ENCODE data around the gene SLC39A5.

GRCh38 chr12:56205445-56205844 lies 24.4 kb upstream of the SLC39A5 start:
- TF ChIP-seq CTCF (IDR thresholded peaks at IDR 0.05), result no peak
- TF ChIP-seq POLR2AphosphoS5 (IDR thresholded peaks at IDR 0.05; ENCODE audit: insufficient read depth in 1 of 2, low read depth in 1 of 2), result no peak
